Breast epithelium (tissue), 4 donors: ENCODE results near the gene PMEL. TPM values are rescaled to one million over a fixed set of nuclear protein-coding genes. Genes with fewer than 3 reads are reported as not detected.

ENCODE experiments used
- DNase-seq, 2 donors: peaks; one replicate each; pipeline ENCODE4 v3.0.0-alpha.2; 2019; ENCODE audit warnings: low spot score in 2 of 2
- H3K27ac ChIP-seq, 2 donors: fragments of 200-600 bp; sonication (generic) in 1 of 2; one replicate each; pipeline ENCODE4 v1.5.1; 2016 to 2019; ENCODE audit warnings: mild to moderate bottlenecking in 1 of 2
- H3K27me3 ChIP-seq, 2 donors: fragments of 200-600 bp; sonication (generic) in 1 of 2; one replicate each; pipeline versions ENCODE4 v1.5.1 to v1.6.0; 2017 to 2019; ENCODE audit warnings: control low read depth in 1 of 2, mild to moderate bottlenecking in 1 of 2
- H3K36me3 ChIP-seq: fragments of 200-600 bp; one replicate; pipeline ENCODE4 v1.5.1; 2019
- H3K4me1 ChIP-seq, 2 donors: fragments of 200-600 bp; sonication (generic); one replicate each; pipeline ENCODE4 v1.5.1; 2016 to 2019; ENCODE audit warnings: control low read depth in 1 of 2
- H3K4me3 ChIP-seq, 3 donors: fragments of 200-600 bp; sonication (generic); 1 replicate in 2 of 3; 2 replicates in 1 of 3; pipeline ENCODE4 v1.5.1; 2016 to 2019; ENCODE audit warnings: mild to moderate bottlenecking in 3 of 3, moderate library complexity in 2 of 3
- H3K9me3 ChIP-seq, 2 donors: fragments of 200-600 bp; sonication (generic) in 1 of 2; one replicate each; pipeline ENCODE4 v1.5.1; 2016 to 2019; ENCODE audit warnings: control low read depth in 1 of 2
- POLR2A ChIP-seq: fragments of 450-650 bp; IDR thresholded peaks from one replicate; pipeline ENCODE4 v1.6.1; 2016; ENCODE audit warnings: antibody characterized with exemption, mild to moderate bottlenecking, moderate library complexity
- POLR2AphosphoS5 ChIP-seq, 3 donors: sonication (generic); formaldehyde crosslinking; IDR thresholded peaks; one replicate each; pipeline ENCODE4 v1.6.1; 2017; ENCODE audit warnings: antibody characterized with exemption in 3 of 3
- intact Hi-C: fragments of 100-400 bp; cut with DNase I; formaldehyde crosslinking; loops from one replicate; pipeline ENCODE4 v1.15.1; 2023; ENCODE audit warnings: low total_unique reads
- total RNA-seq, 3 donors: library from RNA; depleted of rRNA; stranded (reverse); fragments of >200 nt; gene quantifications; one replicate each; pipeline ENCODE4 v1.1.0, GENCODE V29; 2016
- TF ChIP-seq, protein P1 (sequence below), 3 donors: fragments of 450-650 bp; IDR thresholded peaks; one replicate each; pipeline ENCODE4 v1.5.1; 2016 to 2017; ENCODE audit warnings: antibody characterized with exemption in 3 of 3, mild to moderate bottlenecking in 3 of 3, moderate library complexity in 3 of 3

The PMEL gene
- total RNA-seq, 3 donors from 2014 or later = 4.7 to 18.7 (median 7.4) TPM

DNA sequence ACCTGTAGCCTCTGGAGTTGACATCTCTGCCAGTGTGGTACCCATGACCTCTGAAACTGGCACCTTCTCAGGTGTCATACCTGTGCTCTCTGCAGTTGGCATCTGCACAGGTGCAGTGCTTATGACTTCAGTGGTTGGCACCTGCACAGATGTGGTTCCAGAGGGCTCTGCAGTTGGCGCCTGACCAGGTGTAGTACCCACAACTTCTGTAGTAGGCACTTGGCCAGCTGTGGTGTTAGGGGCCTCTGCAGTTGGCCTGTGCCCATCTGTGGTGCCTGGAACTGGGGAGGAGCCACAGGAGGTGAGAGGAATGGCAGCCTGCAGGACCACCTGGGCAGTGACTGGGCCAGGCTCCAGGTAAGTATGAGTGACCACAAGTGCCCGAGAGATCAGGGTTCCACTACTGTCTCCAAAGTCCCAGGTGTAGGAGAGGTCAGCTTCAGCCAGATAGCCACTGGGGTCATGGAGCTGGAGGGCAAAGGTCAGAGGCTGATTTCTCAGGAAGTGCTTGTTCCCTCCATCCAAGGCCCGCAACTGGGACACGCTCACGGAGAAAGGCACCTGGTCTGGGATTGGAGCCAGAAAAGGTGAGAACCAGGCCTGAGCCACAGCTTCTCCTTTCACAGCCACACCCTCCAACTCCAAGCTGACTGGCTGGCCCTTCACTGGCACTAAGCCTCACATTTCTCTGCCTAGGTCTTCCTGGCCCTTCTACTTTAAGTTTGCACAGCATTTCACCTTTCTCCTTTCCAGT is 8.6 kb downstream of the PMEL start:
- peak overlapping the region; percentile 6 to 25 for H3K27ac ChIP-seq

DNA sequence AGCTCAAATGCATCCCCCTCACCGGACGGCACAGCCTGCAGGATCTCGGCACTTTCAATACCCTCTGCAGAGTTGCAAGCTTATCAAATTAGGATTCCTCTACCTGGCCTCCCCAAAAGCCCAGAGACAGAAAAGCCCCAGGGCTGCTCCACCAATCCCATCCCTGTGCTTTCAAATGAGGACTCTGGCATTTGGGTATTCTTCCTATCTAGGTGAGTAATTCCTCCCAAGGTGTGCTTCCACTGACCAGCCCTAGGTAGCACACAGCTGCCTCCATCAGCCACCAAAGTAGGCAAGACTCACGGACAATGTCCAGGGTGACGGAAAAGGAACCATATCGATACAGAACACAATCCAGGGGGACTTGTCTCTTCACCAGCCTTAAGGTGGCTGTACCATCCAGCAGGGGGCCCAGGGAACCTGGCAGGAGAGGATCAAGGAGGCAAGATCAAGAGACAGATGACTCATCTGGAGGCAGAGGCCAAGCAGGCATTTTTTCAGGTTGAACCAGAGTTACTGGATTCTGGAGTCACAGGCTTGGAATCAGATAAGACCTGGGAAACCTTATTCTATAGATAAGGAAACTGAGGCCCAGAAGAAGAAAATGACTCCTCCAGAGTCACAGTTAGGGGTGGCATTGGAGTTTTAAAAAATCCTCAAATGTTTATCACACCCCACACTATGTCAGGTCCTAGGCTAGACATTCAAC is 9.9 kb downstream of the PMEL start:
- Histone ChIP-seq H3K9me3 (no peaks in the 10 kb centered on the region), H3K36me3 (no peaks in the 10 kb centered on the region), H3K4me3 (no peak overlapping the region), H3K27ac (peak overlapping the region in 1 of 2 donors; percentile 7), H3K4me1 (no peaks in the 10 kb centered on the region), H3K27me3 (no peaks in the 10 kb centered on the region)
- intact Hi-C loops = no loop called here
- TF ChIP-seq POLR2AphosphoS5 (IDR thresholded peaks at IDR 0.05) = no peak
- TF ChIP-seq, protein P1, sequence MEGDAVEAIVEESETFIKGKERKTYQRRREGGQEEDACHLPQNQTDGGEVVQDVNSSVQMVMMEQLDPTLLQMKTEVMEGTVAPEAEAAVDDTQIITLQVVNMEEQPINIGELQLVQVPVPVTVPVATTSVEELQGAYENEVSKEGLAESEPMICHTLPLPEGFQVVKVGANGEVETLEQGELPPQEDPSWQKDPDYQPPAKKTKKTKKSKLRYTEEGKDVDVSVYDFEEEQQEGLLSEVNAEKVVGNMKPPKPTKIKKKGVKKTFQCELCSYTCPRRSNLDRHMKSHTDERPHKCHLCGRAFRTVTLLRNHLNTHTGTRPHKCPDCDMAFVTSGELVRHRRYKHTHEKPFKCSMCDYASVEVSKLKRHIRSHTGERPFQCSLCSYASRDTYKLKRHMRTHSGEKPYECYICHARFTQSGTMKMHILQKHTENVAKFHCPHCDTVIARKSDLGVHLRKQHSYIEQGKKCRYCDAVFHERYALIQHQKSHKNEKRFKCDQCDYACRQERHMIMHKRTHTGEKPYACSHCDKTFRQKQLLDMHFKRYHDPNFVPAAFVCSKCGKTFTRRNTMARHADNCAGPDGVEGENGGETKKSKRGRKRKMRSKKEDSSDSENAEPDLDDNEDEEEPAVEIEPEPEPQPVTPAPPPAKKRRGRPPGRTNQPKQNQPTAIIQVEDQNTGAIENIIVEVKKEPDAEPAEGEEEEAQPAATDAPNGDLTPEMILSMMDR (IDR thresholded peaks at IDR 0.05) = peak in 1 of 3 donors; percentile 13
- DNase-seq = no peak

More for the DNA sequence above, 8.6 kb downstream of the PMEL start:
- TF ChIP-seq POLR2A = no peak
- TF ChIP-seq, protein P1 (IDR thresholded peaks at IDR 0.05) = no peak
- no peak for TF ChIP-seq POLR2AphosphoS5 (IDR thresholded peaks at IDR 0.05)
- Histone ChIP-seq H3K9me3 (no peaks in the 10 kb centered on the region), H3K27me3 (no peaks in the 10 kb centered on the region), H3K36me3 (no peaks in the 10 kb centered on the region), H3K4me1 (no peaks in the 10 kb centered on the region), H3K4me3 (no peak overlapping the region)
- intact Hi-C loops = no loop called here
- DNase-seq = peak; percentile 47 to 61

DNA sequence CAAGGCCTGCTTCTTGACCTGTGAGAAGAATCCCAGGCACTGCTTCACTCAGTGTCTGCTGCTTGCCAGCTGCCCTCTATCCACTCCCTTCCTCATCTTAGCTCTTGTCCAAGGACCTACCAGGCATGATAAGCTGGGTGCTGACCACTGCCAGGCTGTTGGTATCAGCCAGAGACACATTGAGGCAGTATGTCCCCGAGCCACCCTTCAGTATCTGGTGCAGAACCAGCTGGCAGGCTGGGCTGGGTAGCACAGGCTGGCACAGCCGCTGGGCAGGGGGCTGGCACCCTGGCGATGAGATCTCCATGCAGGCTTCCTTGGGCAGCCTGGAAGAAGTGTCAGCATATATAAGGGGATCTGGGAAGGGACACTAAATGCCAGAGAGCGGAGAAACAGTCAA is 10.5 kb downstream of the PMEL start:
- H3K36me3 ChIP-seq = no peaks in the 10 kb centered on the region
- no peaks in the 10 kb centered on the region for H3K4me1 ChIP-seq
- H3K9me3 ChIP-seq = no peaks in the 10 kb centered on the region
- intact Hi-C loops = no loop called here
- no peak overlapping the region for H3K4me3 ChIP-seq
- H3K27me3 ChIP-seq = no peaks in the 10 kb centered on the region
- no peak for DNase-seq
- no peak for TF ChIP-seq POLR2A
- TF ChIP-seq POLR2AphosphoS5 (IDR thresholded peaks at IDR 0.05) = no peak
- TF ChIP-seq, protein P1 (IDR thresholded peaks at IDR 0.05) = no peak
- peak overlapping the region in 1 of 2 donors; percentile 7 for H3K27ac ChIP-seq

GRCh38 chr12:55946553-55946952 is 19.3 kb downstream of the PMEL start:
- Histone ChIP-seq H3K4me3 (no peak overlapping the region), H3K27ac (no peak overlapping the region), H3K4me1 (no peaks in the 10 kb centered on the region), H3K27me3 (no peaks in the 10 kb centered on the region), H3K9me3 (no peaks in the 10 kb centered on the region), H3K36me3 (no peaks in the 10 kb centered on the region)
- TF ChIP-seq POLR2AphosphoS5 (IDR thresholded peaks at IDR 0.05) (no peak), POLR2A (no peak)
- TF ChIP-seq, protein P1 (IDR thresholded peaks at IDR 0.05) = no peak
- intact Hi-C loops = no loop called here
- DNase-seq = no peak

DNA sequence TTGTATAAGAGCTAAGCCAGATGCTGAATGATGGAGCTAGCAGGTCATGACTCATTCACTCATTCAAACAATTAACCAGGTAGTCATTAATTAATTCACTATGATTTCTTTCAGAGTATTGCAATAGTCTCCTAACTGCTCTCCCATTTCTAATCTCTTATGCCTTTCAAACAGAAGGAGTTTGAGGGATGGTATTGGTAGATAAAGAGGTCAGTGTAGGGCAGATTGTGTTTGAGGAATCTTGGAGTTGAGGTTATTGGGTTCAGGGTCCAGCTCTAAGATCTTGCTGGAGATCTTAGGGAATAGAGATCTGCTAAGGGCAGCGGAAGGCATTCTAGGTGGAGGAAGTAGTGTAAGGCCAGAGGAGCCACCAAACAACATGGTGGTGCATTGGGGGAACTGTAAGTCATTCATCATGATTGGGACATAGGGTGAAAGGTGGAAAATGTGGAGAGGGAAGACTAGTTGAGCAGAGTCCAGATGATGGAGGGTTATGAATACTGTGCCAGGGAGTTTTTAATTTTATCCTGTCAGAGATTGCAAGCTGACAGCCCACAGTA is 23.2 kb downstream of the PMEL start:
- Histone ChIP-seq H3K4me3 (no peak overlapping the region), H3K9me3 (no peaks in the 10 kb centered on the region), H3K27ac (no peak overlapping the region), H3K4me1 (no peaks in the 10 kb centered on the region), H3K27me3 (no peaks in the 10 kb centered on the region), H3K36me3 (no peaks in the 10 kb centered on the region)
- TF ChIP-seq POLR2AphosphoS5 (IDR thresholded peaks at IDR 0.05) (no peak), POLR2A (no peak)
- TF ChIP-seq, protein P1 (IDR thresholded peaks at IDR 0.05) = no peak
- DNase-seq = no peak
- intact Hi-C loops = no loop called here
